ENCODE results near the gene PTPRM. TPM values are rescaled to one million over a fixed set of nuclear protein-coding genes. Genes with fewer than 3 reads are reported as not detected.

Gene PTPRM
- total RNA-seq, 1 experiment from 2014 or later, result 14.5 TPM

GRCh38 chr18:7742224-7742623, 175.1 kb downstream of the PTPRM start:
- Histone ChIP-seq H3K9ac (ENCODE audit: low read length) (no peak overlapping the region), H2AFZ (ENCODE audit: low read depth, low read length, poor library complexity, severe bottlenecking) (no peak overlapping the region), H3K79me2 (ENCODE audit: insufficient read depth, low read length) (no peaks in the 10 kb centered on the region), H3K9me3 (ENCODE audit: control insufficient read depth in 1 of 2, insufficient read depth in 1 of 2, low read depth in 1 of 2, low read length in 2 of 2) (peaks cover 0 to 3% of the 10 kb centered on the region in 2 experiments; a peak in 1 of 4 replicates), H4K20me1 (ENCODE audit: insufficient read depth) (no peaks in the 10 kb centered on the region), H3K4me1 (ENCODE audit: control insufficient read depth in 1 of 2, insufficient read depth in 2 of 2, low read length in 2 of 2) (no peaks in the 10 kb centered on the region), H3K36me3 (ENCODE audit: control insufficient read depth in 1 of 2, insufficient read depth in 2 of 2, low read length in 2 of 2) (no peaks in the 10 kb centered on the region), H3K27ac (ENCODE audit: low read depth, low read length) (no peak overlapping the region), H3K4me3 (replicated peaks in 1 of 2; ENCODE audit: low read depth in 1 of 2, low read length in 2 of 2) (no peak overlapping the region), H3K27me3 (ENCODE audit: insufficient read depth, low read length) (no peaks in the 10 kb centered on the region), H3K4me2 (ENCODE audit: low read length) (no peak overlapping the region), H3K9me2 (ENCODE audit: insufficient read depth) (no peaks in the 10 kb centered on the region)
- ATAC-seq (no peak), DNase-seq (ENCODE audit: low read depth, low spot score) (no peak)
- RAD21 ChIA-PET (ENCODE audit: low non-redundant PET in 1 of 2, low total read pairs in 2 of 2, uncharacterized antibody in 2 of 2, unreplicated experiment in 2 of 2), result no interaction called here
- POLR2A ChIA-PET, result no interaction called here
- TF ChIP-seq EGR1 (IDR thresholded peaks at IDR 0.05; ENCODE audit: low read depth) (no peak), FOSL1 (IDR thresholded peaks at IDR 0.05; ENCODE audit: low read depth) (no peak), SIN3A (IDR thresholded peaks at IDR 0.05; ENCODE audit: low read depth) (no peak), YY1 (IDR thresholded peaks at IDR 0.05; ENCODE audit: extremely low read depth, insufficient replicate concordance, low read depth, low read length) (no peak), TCF7L2 (IDR thresholded peaks at IDR 0.05; ENCODE audit: borderline replicate concordance, extremely low read depth, insufficient read depth, insufficient read length) (no peak), EZH2phosphoT487 (IDR thresholded peaks at IDR 0.05; ENCODE audit: borderline replicate concordance) (no peak), CTCF (IDR thresholded peaks at IDR 0.05 in 2 of 3, conservative IDR thresholded peaks at IDR 0.05 in 1 of 3; ENCODE audit: borderline replicate concordance in 1 of 3, insufficient read depth in 1 of 3, low read depth in 2 of 3, low read length in 2 of 3) (no peak), POLR2A (IDR thresholded peaks at IDR 0.05; ENCODE audit: borderline replicate concordance, extremely low read depth, insufficient read depth, insufficient read length) (no peak)
- CTCF ChIA-PET, result no interaction called here
- no TSS peak for BruUV-seq (replicated peaks)
- intact Hi-C loops (cut with micrococcal nuclease), result no loop called here

- H3K4me1 ChIP-seq (ENCODE audit: control insufficient read depth in 1 of 2, insufficient read depth in 2 of 2, low read length in 2 of 2), result no peaks in the 10 kb centered on the region
Measured at GRCh38 chr18:7743256-7743655, 176.1 kb downstream of the PTPRM start.

More at GRCh38 chr18:7743256-7743655, 176.1 kb downstream of the PTPRM start:
- RAD21 ChIA-PET (ENCODE audit: low non-redundant PET in 1 of 2, low total read pairs in 2 of 2, uncharacterized antibody in 2 of 2, unreplicated experiment in 2 of 2), result no interaction called here
- POLR2A ChIA-PET, result no interaction called here
- Histone ChIP-seq H3K4me3 (replicated peaks in 1 of 2; ENCODE audit: low read depth in 1 of 2, low read length in 2 of 2) (no peak overlapping the region), H4K20me1 (ENCODE audit: insufficient read depth) (no peaks in the 10 kb centered on the region), H2AFZ (ENCODE audit: low read depth, low read length, poor library complexity, severe bottlenecking) (no peak overlapping the region), H3K9me2 (ENCODE audit: insufficient read depth) (no peaks in the 10 kb centered on the region), H3K9me3 (ENCODE audit: control insufficient read depth in 1 of 2, insufficient read depth in 1 of 2, low read depth in 1 of 2, low read length in 2 of 2) (peaks cover 0 to 3% of the 10 kb centered on the region in 2 experiments; a peak in 1 of 4 replicates), H3K36me3 (ENCODE audit: control insufficient read depth in 1 of 2, insufficient read depth in 2 of 2, low read length in 2 of 2) (no peaks in the 10 kb centered on the region), H3K9ac (ENCODE audit: low read length) (no peak overlapping the region), H3K79me2 (ENCODE audit: insufficient read depth, low read length) (no peaks in the 10 kb centered on the region), H3K27me3 (ENCODE audit: insufficient read depth, low read length) (no peaks in the 10 kb centered on the region), H3K4me2 (ENCODE audit: low read length) (no peak overlapping the region), H3K27ac (ENCODE audit: low read depth, low read length) (no peak overlapping the region)
- intact Hi-C loops (cut with micrococcal nuclease), result no loop called here
- BruUV-seq (replicated peaks), result no TSS peak
- CTCF ChIA-PET, result no interaction called here
- no peak for ATAC-seq
- no peak for DNase-seq (ENCODE audit: low read depth, low spot score)
- TF ChIP-seq MAX (IDR thresholded peaks at IDR 0.05), result no peak
- no peak for TF ChIP-seq POLR2A (IDR thresholded peaks at IDR 0.05; ENCODE audit: borderline replicate concordance, extremely low read depth, insufficient read depth, insufficient read length)
- no peak for TF ChIP-seq SP1 (IDR thresholded peaks at IDR 0.05; ENCODE audit: low read depth)
- TF ChIP-seq ZNF274 (IDR thresholded peaks at IDR 0.05; ENCODE audit: low read depth, low read length), result no peak

Data from HCT116 (cell line).